ENCODE measurements around the gene P2RY6. TPM values are rescaled to one million over a fixed set of nuclear protein-coding genes. Genes with fewer than 3 reads are reported as not detected.

P2RY6 gene
- polyA plus RNA-seq, 1 donor (not counting 4 experiments of a cell fraction or from before 2014, with no cell fraction given), result 0.04 TPM

GRCh38 chr11:73343076-73343873, 71.1 kb downstream of the P2RY6 start:
- H3K36me3 ChIP-seq (ENCODE audit: control insufficient read depth in 2 of 2, extremely low read depth in 1 of 2, insufficient read depth in 2 of 2, low read length in 2 of 2), result no peaks in the 10 kb centered on the region
- H3K4me3 ChIP-seq (ENCODE audit: control insufficient read depth in 2 of 3, extremely low read depth in 1 of 3, insufficient read depth in 2 of 3, low read depth in 1 of 3, low read length in 3 of 3), result no peak overlapping the region
- no peaks in the 10 kb centered on the region for H3K9me3 ChIP-seq (ENCODE audit: control insufficient read depth, low read depth, low read length)
- FAIRE-seq (no peak), DNase-seq (ENCODE audit: low read depth, low spot score) (no peak)
- peaks cover 4% of the 10 kb centered on the region for H3K4me1 ChIP-seq (ENCODE audit: control insufficient read depth, extremely low read depth, insufficient read depth, low read length)
- no peak overlapping the region for H3K9ac ChIP-seq (ENCODE audit: control insufficient read depth, extremely low read depth, insufficient read depth, low read length)
- H2AFZ ChIP-seq (ENCODE audit: control insufficient read depth, low read length), result no peak overlapping the region
- dilution Hi-C loops (cut with MboI; ENCODE audit: extremely low pct_ligation_motif_present, low sequenced_read_pairs), result no loop called here
- H3K79me2 ChIP-seq (ENCODE audit: control insufficient read depth, insufficient read depth, low read length), result no peaks in the 10 kb centered on the region
- H3K27me3 ChIP-seq (ENCODE audit: control insufficient read depth, extremely low read depth, insufficient read depth, low read length), result peaks cover 14% of the 10 kb centered on the region
- no peaks in the 10 kb centered on the region for H3K9me1 ChIP-seq (ENCODE audit: control insufficient read depth, extremely low read depth, insufficient read depth, low read length)
- no peak overlapping the region for H3K4me2 ChIP-seq (ENCODE audit: control insufficient read depth, extremely low read depth, insufficient read depth, low read depth, low read length)
- H3K27ac ChIP-seq (ENCODE audit: control insufficient read depth, insufficient read depth, low read length), result no peak overlapping the region
- TF ChIP-seq CTCF (optimal IDR thresholded peaks at IDR 0.05 in 1 of 3, IDR thresholded peaks at IDR 0.05 in 1 of 3, conservative IDR thresholded peaks at IDR 0.05 in 1 of 3; ENCODE audit: extremely low read depth in 1 of 3, insufficient read depth in 2 of 3, low read length in 3 of 3) (no peak), EZH2 (IDR thresholded peaks at IDR 0.05; ENCODE audit: low read length) (no peak)
- H4K20me1 ChIP-seq (ENCODE audit: control insufficient read depth, extremely low read depth, insufficient read depth, low read length), result no peaks in the 10 kb centered on the region

- no peak overlapping the region for H2AFZ ChIP-seq (ENCODE audit: control insufficient read depth, low read length)
- FAIRE-seq (no peak), DNase-seq (ENCODE audit: low read depth, low spot score) (no peak)
- H3K9ac ChIP-seq (ENCODE audit: control insufficient read depth, extremely low read depth, insufficient read depth, low read length), result no peak overlapping the region
- peaks cover 4% of the 10 kb centered on the region for H3K4me1 ChIP-seq (ENCODE audit: control insufficient read depth, extremely low read depth, insufficient read depth, low read length)
- no peaks in the 10 kb centered on the region for H3K9me3 ChIP-seq (ENCODE audit: control insufficient read depth, low read depth, low read length)
- no peaks in the 10 kb centered on the region for H3K79me2 ChIP-seq (ENCODE audit: control insufficient read depth, insufficient read depth, low read length)
- no peaks in the 10 kb centered on the region for H3K36me3 ChIP-seq (ENCODE audit: control insufficient read depth in 2 of 2, extremely low read depth in 1 of 2, insufficient read depth in 2 of 2, low read length in 2 of 2)
- no peak overlapping the region for H3K4me2 ChIP-seq (ENCODE audit: control insufficient read depth, extremely low read depth, insufficient read depth, low read depth, low read length)
- H3K27ac ChIP-seq (ENCODE audit: control insufficient read depth, insufficient read depth, low read length), result no peak overlapping the region
- TF ChIP-seq EZH2 (IDR thresholded peaks at IDR 0.05; ENCODE audit: low read length) (no peak), CTCF (optimal IDR thresholded peaks at IDR 0.05 in 1 of 3, IDR thresholded peaks at IDR 0.05 in 1 of 3, conservative IDR thresholded peaks at IDR 0.05 in 1 of 3; ENCODE audit: extremely low read depth in 1 of 3, insufficient read depth in 2 of 3, low read length in 3 of 3) (no peak)
- H4K20me1 ChIP-seq (ENCODE audit: control insufficient read depth, extremely low read depth, insufficient read depth, low read length), result no peaks in the 10 kb centered on the region
- dilution Hi-C loops (cut with MboI; ENCODE audit: extremely low pct_ligation_motif_present, low sequenced_read_pairs), result no loop called here
- no peaks in the 10 kb centered on the region for H3K9me1 ChIP-seq (ENCODE audit: control insufficient read depth, extremely low read depth, insufficient read depth, low read length)
- H3K4me3 ChIP-seq (ENCODE audit: control insufficient read depth in 2 of 3, extremely low read depth in 1 of 3, insufficient read depth in 2 of 3, low read depth in 1 of 3, low read length in 3 of 3), result no peak overlapping the region
- H3K27me3 ChIP-seq (ENCODE audit: control insufficient read depth, extremely low read depth, insufficient read depth, low read length), result peaks cover 14% of the 10 kb centered on the region
These were observed 72.1 kb downstream of the P2RY6 start for GRCh38 chr11:73344191-73344607.

Measured in keratinocyte (primary cell).